ENCODE data around the gene MCU. TPM values are rescaled to one million over a fixed set of nuclear protein-coding genes. Genes with fewer than 3 reads are reported as not detected.

Gene MCU
- total and polyA plus RNA-seq, 2 donors (not counting 1 experiment from before 2014, with no cell fraction given): 40.5 to 77.1 TPM

- H3K27ac ChIP-seq (ENCODE audit: insufficient read depth, low read length): no peak overlapping the region
Measured at GRCh38 chr10:72728462-72728861, 36.5 kb downstream of the MCU start.

DNA sequence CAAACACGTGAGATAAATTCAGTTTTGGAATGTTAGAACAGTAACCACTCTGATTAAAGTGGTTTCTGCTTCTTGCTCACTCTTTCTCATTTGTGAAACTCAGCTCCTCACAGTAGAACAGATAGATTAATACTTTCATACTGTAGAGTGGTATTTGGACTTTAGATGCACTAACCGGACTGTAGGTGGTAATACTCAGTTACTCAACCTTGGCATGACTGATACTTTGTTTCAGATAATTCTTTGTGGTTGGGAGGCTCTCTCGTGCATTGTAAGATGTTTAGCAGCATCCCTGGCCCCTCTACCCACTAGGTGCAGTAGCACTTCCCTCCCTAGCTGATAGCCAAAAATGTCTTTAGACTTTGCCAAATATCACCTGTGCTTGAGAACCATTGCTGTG lies 37.6 kb downstream of the MCU start:
- peak overlapping the region; percentile 47 for H3K27ac ChIP-seq (ENCODE audit: insufficient read depth, low read length)

More at GRCh38 chr10:72728462-72728861, 36.5 kb downstream of the MCU start:
- no peaks in the 10 kb centered on the region for H4K20me1 ChIP-seq (ENCODE audit: control insufficient read depth, extremely low read depth, insufficient read depth, low read length)
- DNase-seq (ENCODE audit: low read depth in 2 of 2): no peak
- no peaks in the 10 kb centered on the region for H3K9me3 ChIP-seq (ENCODE audit: control insufficient read depth, insufficient read depth, low read depth, low read length)
- H3K36me3 ChIP-seq (ENCODE audit: control insufficient read depth, insufficient read depth, low read length): no peaks in the 10 kb centered on the region
- no peak overlapping the region for H3K4me3 ChIP-seq (replicated peaks in 1 of 4; ENCODE audit: control extremely low read depth in 1 of 4, insufficient read depth in 1 of 4, low read depth in 3 of 4, low read length in 4 of 4)
- no peak for TF ChIP-seq EZH2 (IDR thresholded peaks at IDR 0.05; ENCODE audit: low read length, missing control alignments)
- TF ChIP-seq, protein P1, sequence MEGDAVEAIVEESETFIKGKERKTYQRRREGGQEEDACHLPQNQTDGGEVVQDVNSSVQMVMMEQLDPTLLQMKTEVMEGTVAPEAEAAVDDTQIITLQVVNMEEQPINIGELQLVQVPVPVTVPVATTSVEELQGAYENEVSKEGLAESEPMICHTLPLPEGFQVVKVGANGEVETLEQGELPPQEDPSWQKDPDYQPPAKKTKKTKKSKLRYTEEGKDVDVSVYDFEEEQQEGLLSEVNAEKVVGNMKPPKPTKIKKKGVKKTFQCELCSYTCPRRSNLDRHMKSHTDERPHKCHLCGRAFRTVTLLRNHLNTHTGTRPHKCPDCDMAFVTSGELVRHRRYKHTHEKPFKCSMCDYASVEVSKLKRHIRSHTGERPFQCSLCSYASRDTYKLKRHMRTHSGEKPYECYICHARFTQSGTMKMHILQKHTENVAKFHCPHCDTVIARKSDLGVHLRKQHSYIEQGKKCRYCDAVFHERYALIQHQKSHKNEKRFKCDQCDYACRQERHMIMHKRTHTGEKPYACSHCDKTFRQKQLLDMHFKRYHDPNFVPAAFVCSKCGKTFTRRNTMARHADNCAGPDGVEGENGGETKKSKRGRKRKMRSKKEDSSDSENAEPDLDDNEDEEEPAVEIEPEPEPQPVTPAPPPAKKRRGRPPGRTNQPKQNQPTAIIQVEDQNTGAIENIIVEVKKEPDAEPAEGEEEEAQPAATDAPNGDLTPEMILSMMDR (conservative IDR thresholded peaks at IDR 0.05 in 1 of 2, IDR thresholded peaks at IDR 0.05 in 1 of 2; ENCODE audit: low read depth in 1 of 2, low read length in 2 of 2): no peak
- peaks cover 4% of the 10 kb centered on the region for H3K79me2 ChIP-seq (ENCODE audit: control insufficient read depth, insufficient read depth, low read length)
- no peak overlapping the region for H3K9ac ChIP-seq (ENCODE audit: insufficient read depth, low read length)
- H2AFZ ChIP-seq (ENCODE audit: low read length): no peak overlapping the region
- no peaks in the 10 kb centered on the region for H3K27me3 ChIP-seq (ENCODE audit: control insufficient read depth, insufficient read depth, low read length)
- H3K4me1 ChIP-seq (ENCODE audit: control insufficient read depth, extremely low read depth, insufficient read depth, low read length): peaks cover 3% of the 10 kb centered on the region
- H3K4me2 ChIP-seq (ENCODE audit: extremely low read depth, insufficient read depth, low read length): no peak overlapping the region

DNA sequence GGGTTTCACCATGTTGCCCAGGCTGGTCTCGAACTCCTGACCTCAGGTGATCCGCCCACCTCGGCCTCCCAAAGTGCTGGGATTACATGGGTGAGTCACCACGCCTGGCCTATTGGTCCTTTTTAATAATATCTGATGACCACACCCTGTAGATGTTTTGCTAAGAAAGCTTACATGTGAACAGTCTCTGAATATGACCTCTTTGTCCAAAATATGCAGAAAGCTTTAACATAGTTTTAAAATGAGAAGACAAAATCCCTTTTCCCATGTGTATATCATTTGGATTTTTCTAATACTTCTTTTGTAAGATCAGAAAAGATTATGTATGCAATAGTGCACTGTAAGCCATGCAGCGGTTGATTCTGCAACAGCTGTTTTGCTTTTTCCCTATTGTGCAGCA lies 38.5 kb downstream of the MCU start:
- peaks cover 3% of the 10 kb centered on the region for H3K4me1 ChIP-seq (ENCODE audit: control insufficient read depth, extremely low read depth, insufficient read depth, low read length)
- H3K79me2 ChIP-seq (ENCODE audit: control insufficient read depth, insufficient read depth, low read length): peaks cover 16% of the 10 kb centered on the region
- H2AFZ ChIP-seq (ENCODE audit: low read length): no peak overlapping the region
- no peaks in the 10 kb centered on the region for H3K9me3 ChIP-seq (ENCODE audit: control insufficient read depth, insufficient read depth, low read depth, low read length)
- no peaks in the 10 kb centered on the region for H4K20me1 ChIP-seq (ENCODE audit: control insufficient read depth, extremely low read depth, insufficient read depth, low read length)
- no peak overlapping the region for H3K4me3 ChIP-seq (replicated peaks in 1 of 4; ENCODE audit: control extremely low read depth in 1 of 4, insufficient read depth in 1 of 4, low read depth in 3 of 4, low read length in 4 of 4)
- H3K27ac ChIP-seq (ENCODE audit: insufficient read depth, low read length): peak overlapping the region; percentile 47
- peak; percentile 40 to 47 for DNase-seq (ENCODE audit: low read depth in 2 of 2)
- TF ChIP-seq, protein P1 (conservative IDR thresholded peaks at IDR 0.05 in 1 of 2, IDR thresholded peaks at IDR 0.05 in 1 of 2; ENCODE audit: low read depth in 1 of 2, low read length in 2 of 2): no peak
- no peak for TF ChIP-seq EZH2 (IDR thresholded peaks at IDR 0.05; ENCODE audit: low read length, missing control alignments)
- H3K4me2 ChIP-seq (ENCODE audit: extremely low read depth, insufficient read depth, low read length): no peak overlapping the region
- H3K27me3 ChIP-seq (ENCODE audit: control insufficient read depth, insufficient read depth, low read length): no peaks in the 10 kb centered on the region
- no peaks in the 10 kb centered on the region for H3K36me3 ChIP-seq (ENCODE audit: control insufficient read depth, insufficient read depth, low read length)
- H3K9ac ChIP-seq (ENCODE audit: insufficient read depth, low read length): no peak overlapping the region

More for the DNA sequence above, 37.6 kb downstream of the MCU start:
- H2AFZ ChIP-seq (ENCODE audit: low read length): no peak overlapping the region
- no peak overlapping the region for H3K4me3 ChIP-seq (replicated peaks in 1 of 4; ENCODE audit: control extremely low read depth in 1 of 4, insufficient read depth in 1 of 4, low read depth in 3 of 4, low read length in 4 of 4)
- H3K36me3 ChIP-seq (ENCODE audit: control insufficient read depth, insufficient read depth, low read length): no peaks in the 10 kb centered on the region
- no peak overlapping the region for H3K9ac ChIP-seq (ENCODE audit: insufficient read depth, low read length)
- H3K79me2 ChIP-seq (ENCODE audit: control insufficient read depth, insufficient read depth, low read length): peaks cover 8% of the 10 kb centered on the region
- no peak overlapping the region for H3K4me2 ChIP-seq (ENCODE audit: extremely low read depth, insufficient read depth, low read length)
- H3K4me1 ChIP-seq (ENCODE audit: control insufficient read depth, extremely low read depth, insufficient read depth, low read length): peaks cover 3% of the 10 kb centered on the region
- TF ChIP-seq, protein P1 (conservative IDR thresholded peaks at IDR 0.05 in 1 of 2, IDR thresholded peaks at IDR 0.05 in 1 of 2; ENCODE audit: low read depth in 1 of 2, low read length in 2 of 2): no peak
- TF ChIP-seq EZH2 (IDR thresholded peaks at IDR 0.05; ENCODE audit: low read length, missing control alignments): no peak
- no peaks in the 10 kb centered on the region for H3K9me3 ChIP-seq (ENCODE audit: control insufficient read depth, insufficient read depth, low read depth, low read length)
- H4K20me1 ChIP-seq (ENCODE audit: control insufficient read depth, extremely low read depth, insufficient read depth, low read length): no peaks in the 10 kb centered on the region
- DNase-seq (ENCODE audit: low read depth in 2 of 2): peak in 1 of 2 donors; percentile 68
- no peaks in the 10 kb centered on the region for H3K27me3 ChIP-seq (ENCODE audit: control insufficient read depth, insufficient read depth, low read length)

Measured in fibroblast of lung (primary cell).